H54 (cell line): ENCODE results near the gene IRF5.
"Not testable (repeated sequence)": the region's sequence is repeated elsewhere in the genome, so short reads cannot be mapped to it uniquely, and the experiment has no call there.

Experiments used
- DNase-seq: peaks from one replicate; pipeline ENCODE4 v3.0.0; 2011; ENCODE audit warnings: low spot score, mixed read lengths; ENCODE audit not compliant: insufficient read length
- FAIRE-seq: peaks from 3 replicates; lab custom pipeline; 2011; peaks lifted over from hg19 to GRCh38; lab: Jason Lieb, UNC
- POLR2A ChIP-seq: IDR thresholded peaks from 2 replicates; pipeline ENCODE4 v1.6.1; 2011; ENCODE audit warnings: low read depth, mild to moderate bottlenecking, low read length

IRF5 gene

GRCh38 chr7:128963327-128963757, 25.6 kb downstream of the IRF5 start:
- no peak for TF ChIP-seq POLR2A
- DNase-seq (no peak), FAIRE-seq (no peak)

DNA sequence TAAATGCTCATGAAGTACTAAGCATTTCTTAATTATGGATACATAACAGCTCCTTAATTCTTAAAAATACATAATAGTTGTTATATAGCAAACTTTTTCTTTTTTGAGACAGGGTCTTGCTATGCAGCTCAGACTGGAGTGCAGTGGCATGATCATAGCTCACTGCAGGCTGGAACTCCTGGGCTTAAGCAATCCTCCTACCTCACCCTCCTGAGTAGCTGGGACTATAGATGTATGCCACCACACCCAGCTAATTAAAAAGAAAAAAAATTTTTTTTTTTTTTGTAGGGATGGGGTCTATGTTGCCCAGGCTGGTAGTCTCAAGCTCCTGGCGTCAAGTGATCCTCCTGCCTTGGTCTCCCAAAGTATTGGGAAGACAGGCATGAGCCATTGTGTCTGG, 30.9 kb downstream of the IRF5 start:
- no peak for TF ChIP-seq POLR2A
- DNase-seq = no peak
- FAIRE-seq = no peak

- DNase-seq (no peak), FAIRE-seq (no peak)
- no peak for TF ChIP-seq POLR2A
Observed at GRCh38 chr7:128974241-128974934, 36.7 kb downstream of the IRF5 start.

DNA sequence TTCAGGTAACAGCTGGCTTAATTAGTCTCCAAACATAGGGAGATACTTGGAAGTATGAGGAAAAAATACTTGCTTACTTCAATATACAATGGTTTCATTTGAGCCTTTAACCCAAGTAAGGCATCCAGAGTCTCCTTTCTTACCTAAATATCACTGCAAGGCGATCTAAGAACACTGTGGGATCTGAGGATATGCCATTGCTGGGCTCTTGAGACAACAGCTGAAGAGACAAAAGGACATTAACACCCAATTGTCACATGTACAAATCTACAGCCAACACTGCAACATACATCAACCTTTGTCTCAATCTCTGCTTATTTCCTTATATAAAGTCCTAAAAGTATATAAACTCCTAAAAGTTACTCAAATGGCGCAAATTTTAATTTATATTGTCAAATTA, 44.4 kb downstream of the IRF5 start:
- no peak for FAIRE-seq
- TF ChIP-seq POLR2A = no peak
- no peak for DNase-seq

- DNase-seq (no peak), FAIRE-seq (no peak)
- no peak for TF ChIP-seq POLR2A
Observed at GRCh38 chr7:128985660-128986059, 47.9 kb downstream of the IRF5 start.

DNA sequence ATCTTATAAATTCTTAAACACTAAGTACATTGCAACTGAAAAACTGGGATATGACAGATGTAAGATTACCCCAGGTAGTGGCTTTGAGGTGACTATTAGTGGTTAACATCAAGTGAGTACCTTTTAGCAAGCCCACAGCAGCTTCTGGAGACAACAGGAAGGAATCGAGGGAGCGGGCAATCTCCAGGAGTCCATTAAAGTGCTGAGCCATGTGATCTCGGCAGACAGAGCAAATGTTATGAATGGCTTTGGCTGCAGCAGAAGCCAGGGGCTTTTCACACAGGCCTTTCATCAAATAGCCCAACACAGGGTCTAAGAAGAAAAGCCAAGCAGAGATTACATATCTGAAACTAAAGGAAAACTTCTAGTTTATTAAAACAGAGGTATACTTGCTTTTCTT, 48.9 kb downstream of the IRF5 start:
- DNase-seq (no peak), FAIRE-seq (no peak)
- TF ChIP-seq POLR2A = no peak

- no peak for FAIRE-seq
- no peak for TF ChIP-seq POLR2A
- no peak for DNase-seq
Observed at GRCh38 chr7:128988372-128988771, 50.6 kb downstream of the IRF5 start.

DNA sequence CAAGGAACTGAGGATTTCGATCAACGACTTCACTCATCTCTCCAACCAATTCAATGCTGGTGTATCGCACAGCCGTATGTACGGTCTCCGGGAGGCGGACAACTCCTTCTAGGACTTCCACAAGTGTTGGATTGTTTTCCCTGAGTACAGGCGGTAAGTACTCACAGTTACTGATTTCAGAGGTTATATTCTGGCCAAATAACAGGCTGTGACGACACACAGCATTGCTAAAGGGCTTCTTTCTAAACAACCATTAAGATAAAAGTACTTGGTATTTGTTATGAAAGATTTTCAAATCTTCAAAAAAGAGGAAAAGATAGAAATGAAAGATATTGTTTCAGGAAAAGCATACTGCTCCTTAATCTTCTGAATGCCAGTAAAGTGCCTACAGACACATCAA, 52.2 kb downstream of the IRF5 start:
- DNase-seq (no peak), FAIRE-seq (no peak)
- no peak for TF ChIP-seq POLR2A

DNA sequence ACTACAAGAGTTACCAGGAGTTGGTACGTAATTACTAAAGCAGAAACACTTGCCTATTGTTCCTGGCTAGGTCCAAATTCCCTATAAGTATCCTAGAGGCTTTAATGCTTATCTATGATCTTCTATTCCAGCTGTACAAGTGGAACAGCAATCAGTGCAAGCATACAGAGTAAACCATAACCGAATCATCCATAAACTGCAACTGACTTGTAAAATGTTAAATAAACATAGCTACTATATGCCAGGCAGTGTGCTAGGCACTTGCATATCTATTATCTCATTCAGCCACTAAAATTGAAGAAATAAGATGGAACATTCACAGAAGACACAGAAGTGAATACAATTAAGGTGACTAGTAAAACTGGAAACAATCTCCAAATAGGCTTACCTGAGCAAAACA, 55.7 kb downstream of the IRF5 start:
- FAIRE-seq = no peak
- TF ChIP-seq POLR2A = no peak
- DNase-seq = no peak

DNA sequence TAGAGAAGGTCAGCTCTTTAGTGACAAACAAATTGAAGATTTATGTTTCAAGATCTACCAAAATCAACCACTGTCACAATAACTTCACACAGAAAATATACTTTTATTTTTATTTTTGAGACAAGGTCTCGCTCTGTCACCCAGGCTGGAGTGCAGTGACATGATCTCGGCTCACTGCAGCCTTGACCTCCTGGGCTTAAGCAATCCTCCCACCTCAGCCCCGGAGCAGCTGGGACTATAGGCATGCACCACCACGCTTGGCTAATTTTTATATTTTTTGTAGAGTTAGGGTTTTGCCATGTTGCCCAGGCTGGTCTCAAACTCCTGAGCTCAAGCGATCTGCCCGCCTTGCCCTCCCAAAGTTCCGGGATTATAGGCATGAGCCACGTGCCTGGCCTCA, 56.8 kb downstream of the IRF5 start:
- DNase-seq, FAIRE-seq: not testable (repeated sequence)

DNA sequence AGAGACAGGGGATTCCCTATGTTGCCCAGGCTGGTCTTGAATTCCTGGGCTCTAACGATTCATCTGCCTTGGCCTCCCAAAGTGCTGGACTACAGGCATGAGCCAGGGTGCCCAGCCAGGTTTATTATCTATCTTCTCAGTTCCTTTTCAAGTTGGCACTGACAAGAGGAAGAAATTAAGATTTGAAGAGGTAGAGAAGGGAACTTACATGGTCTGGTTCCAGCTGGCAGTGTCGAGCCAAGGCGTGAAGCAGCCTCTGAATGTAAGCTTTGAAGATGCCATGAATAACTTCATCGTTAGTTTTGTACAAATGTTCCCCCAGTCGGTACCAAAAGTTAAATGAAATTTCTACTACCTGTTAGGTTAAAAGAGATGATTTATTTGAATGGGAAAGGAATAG, 59.5 kb downstream of the IRF5 start:
- DNase-seq (no peak), FAIRE-seq (no peak)
- no peak for TF ChIP-seq POLR2A
